LHCN-M2 (cell line): ENCODE results near the gene PIAS3. TPM values are rescaled to one million over a fixed set of nuclear protein-coding genes. Genes with fewer than 3 reads are reported as not detected.
A peak's percentile ranks its signal among the peaks of the same experiment; 100 is the strongest.

ENCODE experiments used
- DNase-seq: peaks from one replicate; pipeline ENCODE4 v3.0.0-alpha.2; 2012; ENCODE audit warnings: low read depth
- polyA plus RNA-seq: library from polyadenylated mRNA; unstranded; fragments of >200 nt; gene quantifications from one replicate; pipeline ENCODE4 v1.2.1, GENCODE V29; 2012; ENCODE audit warnings: missing spikeins
- total RNA-seq: library from RNA; depleted of rRNA; stranded (reverse); fragments of >200 nt; gene quantifications from 2 replicates; pipeline ENCODE4 v1.2.3, GENCODE V29; 2014; rRNA removed

The PIAS3 gene
- total RNA-seq, result 44.1 and 49.4 TPM in 2 replicates
- polyA plus RNA-seq, result 58.1 TPM

GRCh38 chr1:145858901-145859490 is at the start of gene PIAS3:
PIAS3 (minus strand) TSS chr1:145859081; CDS start chr1:145858990, 91 bp downstream.
- DNase-seq, result peak; percentile 92

GRCh38 chr1:145908653-145909052 is 49.8 kb upstream of the PIAS3 start:
- DNase-seq, result peak; percentile 93

- peak; percentile 35 for DNase-seq
These were observed 48.3 kb upstream of the PIAS3 start for GRCh38 chr1:145906954-145907753.

GRCh38 chr1:145901312-145902021 is 42.6 kb upstream of the PIAS3 start:
- no peak for DNase-seq

- DNase-seq, result peak; percentile 32
These were observed 39.9 kb upstream of the PIAS3 start for GRCh38 chr1:145898756-145899155.

GRCh38 chr1:145897969-145898368 is 39.1 kb upstream of the PIAS3 start:
- no peak for DNase-seq

GRCh38 chr1:145895471-145895870 is 36.6 kb upstream of the PIAS3 start:
- no peak for DNase-seq

GRCh38 chr1:145893306-145894055 is 34.6 kb upstream of the PIAS3 start:
- no peak for DNase-seq

- DNase-seq, result peak; percentile 64
These were observed 33.7 kb upstream of the PIAS3 start for GRCh38 chr1:145892486-145893087.

- DNase-seq, result peak; percentile 100
These were observed 33.0 kb upstream of the PIAS3 start for GRCh38 chr1:145891587-145892485.

GRCh38 chr1:145891143-145891542 is 32.3 kb upstream of the PIAS3 start:
- DNase-seq, result peak; percentile 96

- no peak for DNase-seq
These were observed 30.8 kb upstream of the PIAS3 start for GRCh38 chr1:145889722-145890121.

GRCh38 chr1:145887631-145888030 is 28.8 kb upstream of the PIAS3 start:
- peak; percentile 41 for DNase-seq

- DNase-seq, result no peak
These were observed 27.9 kb upstream of the PIAS3 start for GRCh38 chr1:145886816-145887215.

- no peak for DNase-seq
These were observed 27.5 kb upstream of the PIAS3 start for GRCh38 chr1:145886390-145886789.

GRCh38 chr1:145885738-145886287 is 26.9 kb upstream of the PIAS3 start, which contains the start of gene ANKRD35:
ANKRD35 (minus strand) TSS chr1:145885866; CDS start chr1:145885758, 108 bp downstream.
- DNase-seq, result peak; percentile 74

GRCh38 chr1:145884675-145885074 is 25.8 kb upstream of the PIAS3 start:
- DNase-seq, result peak; percentile 76

- no peak for DNase-seq
These were observed 20.9 kb upstream of the PIAS3 start for GRCh38 chr1:145879775-145880174.

- DNase-seq, result no peak
These were observed 19.8 kb upstream of the PIAS3 start for GRCh38 chr1:145878724-145879123.
